D721Med (cell line): Measurements from ENCODE around the gene UNG.

Experiments used
- DNase-seq: peaks from one replicate; pipeline ENCODE4 v3.0.0; 2011; ENCODE audit warnings: low spot score; ENCODE audit not compliant: insufficient read length
- FAIRE-seq: peaks from 2 replicates; lab custom pipeline; 2011; peaks lifted over from hg19 to GRCh38; lab: Jason Lieb, UNC
- CTCF ChIP-seq: IDR thresholded peaks from 2 replicates; pipeline ENCODE4 v1.5.1; 2012; ENCODE audit warnings: mild to moderate bottlenecking, control low read depth; ENCODE audit not compliant: insufficient read depth; ENCODE audit errors: missing control alignments

The UNG gene

GRCh38 chr12:109120557-109120956 lies 23.2 kb downstream of the UNG start:
- DNase-seq (no peak), FAIRE-seq (no peak)
- TF ChIP-seq CTCF: no peak

- DNase-seq (no peak), FAIRE-seq (no peak)
- TF ChIP-seq CTCF: no peak
These were observed 24.0 kb downstream of the UNG start for GRCh38 chr12:109121346-109121880.

- FAIRE-seq (no peak), DNase-seq (no peak)
- TF ChIP-seq CTCF: no peak
These were observed 27.7 kb downstream of the UNG start for GRCh38 chr12:109124878-109125648.

GRCh38 chr12:109125791-109126190 lies 28.4 kb downstream of the UNG start:
- no peak for DNase-seq
- FAIRE-seq: no peak
- TF ChIP-seq CTCF: no peak

GRCh38 chr12:109126784-109127183 lies 29.4 kb downstream of the UNG start:
- DNase-seq (no peak), FAIRE-seq (no peak)
- no peak for TF ChIP-seq CTCF

- TF ChIP-seq CTCF: no peak
- FAIRE-seq: no peak
- no peak for DNase-seq
These were observed 30.3 kb downstream of the UNG start for GRCh38 chr12:109127533-109128242.
